Heart right ventricle (tissue), 16 donors: ENCODE results near the gene COL5A1. TPM values are rescaled to one million over a fixed set of nuclear protein-coding genes. Genes with fewer than 3 reads are reported as not detected.

Source experiments
- ATAC-seq, 8 donors: fragments of 200-7000 bp; cut with Tn5 transposase; one replicate each; pipeline ENCODE4 v1.9.1; 2020; ENCODE audit warnings: mild to moderate bottlenecking in 8 of 8, moderate library complexity in 8 of 8, moderate number of reproducible peaks in 1 of 8
- DNase-seq, 2 donors: peaks; one replicate each; pipeline ENCODE4 v3.0.0-alpha.2; 2020
- H3K27ac ChIP-seq, 10 donors: fragments of 200-600 bp; sonication (generic) in 2 of 10; one replicate each; pipeline versions ENCODE4 v1.5.0 to v1.8.0; 2020 to 2022; ENCODE audit warnings: mild to moderate bottlenecking in 3 of 10
- H3K27me3 ChIP-seq, 7 donors: fragments of 200-600 bp; one replicate each; pipeline ENCODE4 v1.8.0; 2021 to 2022; ENCODE audit warnings: mild to moderate bottlenecking in 2 of 7
- H3K36me3 ChIP-seq, 9 donors: fragments of 200-600 bp; sonication (generic) in 1 of 9; one replicate each; pipeline versions ENCODE4 v1.5.0 to v1.8.0; 2020 to 2022; ENCODE audit warnings: mild to moderate bottlenecking in 2 of 9
- H3K4me1 ChIP-seq, 9 donors: fragments of 200-600 bp; sonication (generic) in 1 of 9; one replicate each; pipeline versions ENCODE4 v1.5.0 to v1.8.0; 2020 to 2022; ENCODE audit warnings: mild to moderate bottlenecking in 4 of 9
- H3K4me3 ChIP-seq, 10 donors: fragments of 200-600 bp; sonication (generic) in 2 of 10; one replicate each; pipeline versions ENCODE4 v1.5.0 to v1.8.0; 2020 to 2022; ENCODE audit warnings: mild to moderate bottlenecking in 7 of 10, moderate library complexity in 2 of 10
- H3K9me3 ChIP-seq, 11 donors: fragments of 200-600 bp in 10 of 11; sonication (generic) in 2 of 11; one replicate each; pipeline versions ENCODE4 v1.5.0 to v1.8.0; 2013 to 2022; ENCODE audit warnings: mild to moderate bottlenecking in 2 of 11, control low read depth in 1 of 11, moderate library complexity in 1 of 11
- WGBS, 2 donors: extraction: QIAGEN DNeasy Blood & Tissue Kit; methylation state at CpG; one replicate each; pipeline ENCODE4 v1.1.7; 2013; ENCODE audit warnings: inconsistent platforms in 1 of 2; 5-methylcytosine and 5-hydroxymethylcytosine counted together
- intact Hi-C, 10 donors: fragments of 100-400 bp; cut with DNase I; formaldehyde crosslinking; loops; one replicate each; pipeline versions ENCODE4 v1.11.1 to v1.14.2; 2022
- polyA plus RNA-seq, 2 donors: library from polyadenylated mRNA; stranded (reverse); fragments of 200-250 nt; gene quantifications; one replicate each; pipeline ENCODE4 v1.2.3, GENCODE V29; 2013
- total RNA-seq, 10 donors: library from RNA; stranded (reverse); fragmentation: NEBNext Ultra II Directional in 3 of 10; extraction: Animal tissue kit (Norgen Biotek cat#: 25700) in 3 of 10; gene quantifications; one replicate each; pipeline versions ENCODE4 v1.2.1 to v1.2.4, GENCODE V29; 2021 to 2023
- TF ChIP-seq, protein P1 (sequence below), 9 donors: fragments of 200-600 bp; sonication (generic) in 2 of 9; IDR thresholded peaks; one replicate each; pipeline versions ENCODE4 v1.5.0 to v1.8.0; 2021 to 2022; ENCODE audit warnings: antibody characterized with exemption in 9 of 9, mild to moderate bottlenecking in 5 of 9, moderate library complexity in 1 of 9
- donor health status: Arrhythmogenic right ventricular cardiomyopathy.
- donor health status: ischemic (EF 13 %, LVEDD 7.1; RV severe dilation, severe dysfunction).
- donor health status: healthy with polysubstance abuse.
- donor health status: DM: no; HTN: yes; CAD: no.
- donor health status: DM: no; HTN: no; CAD: no.
- donor health status: ischemic (EF 25% LVEDD 6.9; RV normal size, moderate dysfunction).
- donor health status: ischemic (EF 25% LVEDD 5.7; RV mildly dilated, moderate dysfunction).
- donor health status: healthy.
- donor health status: DM: yes; HTN: yes; CAD: no.
- donor health status: Ischemic cardiomyopathy.
- donor health status: ischemic (EF 35%, LVEDD 5.7; RV mildly dilated, moderate dysfunction).
- donor health status: nonischemic (EF 11% LVEDD 7.7; RV severe dilation, severe dysfunction).
- donor health status: DM: yes; HTN: yes; CAD: no.
- donor health status: PGD.
- donor health status: ischemic (EF 29% LVEDD 5.4; RV normal size, mild dysfunction).
- donor health status: nonischemic (EF 23%, LVEDD 6.1; RV moderate dilation, normal function).

Gene COL5A1
- total and polyA plus RNA-seq, 12 donors = 8.1 to 60.0 (median 13.3) TPM

DNA sequence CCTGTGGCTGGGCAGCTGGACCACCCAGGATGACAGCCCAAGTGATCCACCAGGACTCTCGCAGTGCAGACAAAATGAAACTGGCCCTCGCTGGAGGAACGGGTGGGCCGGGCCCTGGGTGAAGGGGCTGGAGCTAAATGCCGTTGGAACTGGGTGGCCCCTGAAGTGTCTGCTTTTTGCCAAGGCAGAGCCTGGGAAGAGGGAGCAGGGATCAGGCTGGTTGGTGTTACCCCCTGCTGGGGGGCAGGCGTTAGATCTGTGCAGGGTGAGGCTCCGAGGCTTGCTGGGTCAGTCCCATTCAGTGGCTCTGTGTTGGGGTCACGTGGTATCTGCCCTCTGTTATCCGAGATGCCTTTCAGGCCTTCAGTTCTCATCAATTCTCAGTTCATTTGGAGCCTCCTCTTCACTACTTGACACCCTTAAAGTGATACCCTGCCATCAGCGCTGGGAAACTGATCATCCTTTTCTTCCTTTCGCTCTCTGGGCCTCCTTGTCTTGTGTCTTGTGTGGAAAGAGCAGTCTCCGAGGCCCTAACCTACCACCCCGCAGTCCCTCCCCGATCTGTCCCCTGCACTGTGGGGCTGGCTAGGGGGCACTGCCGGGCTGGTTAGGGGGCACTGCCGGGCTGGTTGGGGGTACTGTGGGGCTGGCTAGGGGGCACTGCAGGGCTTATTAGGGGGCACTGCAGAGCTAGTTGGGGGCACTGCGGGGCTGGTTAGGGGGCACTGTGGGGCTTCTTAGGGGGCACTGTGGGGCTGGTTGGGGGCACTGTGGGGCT is 37.3 kb downstream of the COL5A1 start:
- WGBS, 2 donors = 77 to 85% methylated on average over 17 of the region's 17 CpGs
- H3K27ac ChIP-seq = no peak overlapping the region
- H3K27me3 ChIP-seq = no peaks in the 10 kb centered on the region
- H3K4me3 ChIP-seq = no peak overlapping the region
- intact Hi-C loops = no loop called here
- H3K36me3 ChIP-seq = no peaks in the 10 kb centered on the region
- H3K4me1 ChIP-seq = peaks cover 6 to 34% (median 20%) of the 10 kb centered on the region in 9 donors
- peaks cover 0 to 14% (median 0%) of the 10 kb centered on the region in 11 donors for H3K9me3 ChIP-seq
- TF ChIP-seq, protein P1, sequence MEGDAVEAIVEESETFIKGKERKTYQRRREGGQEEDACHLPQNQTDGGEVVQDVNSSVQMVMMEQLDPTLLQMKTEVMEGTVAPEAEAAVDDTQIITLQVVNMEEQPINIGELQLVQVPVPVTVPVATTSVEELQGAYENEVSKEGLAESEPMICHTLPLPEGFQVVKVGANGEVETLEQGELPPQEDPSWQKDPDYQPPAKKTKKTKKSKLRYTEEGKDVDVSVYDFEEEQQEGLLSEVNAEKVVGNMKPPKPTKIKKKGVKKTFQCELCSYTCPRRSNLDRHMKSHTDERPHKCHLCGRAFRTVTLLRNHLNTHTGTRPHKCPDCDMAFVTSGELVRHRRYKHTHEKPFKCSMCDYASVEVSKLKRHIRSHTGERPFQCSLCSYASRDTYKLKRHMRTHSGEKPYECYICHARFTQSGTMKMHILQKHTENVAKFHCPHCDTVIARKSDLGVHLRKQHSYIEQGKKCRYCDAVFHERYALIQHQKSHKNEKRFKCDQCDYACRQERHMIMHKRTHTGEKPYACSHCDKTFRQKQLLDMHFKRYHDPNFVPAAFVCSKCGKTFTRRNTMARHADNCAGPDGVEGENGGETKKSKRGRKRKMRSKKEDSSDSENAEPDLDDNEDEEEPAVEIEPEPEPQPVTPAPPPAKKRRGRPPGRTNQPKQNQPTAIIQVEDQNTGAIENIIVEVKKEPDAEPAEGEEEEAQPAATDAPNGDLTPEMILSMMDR (IDR thresholded peaks at IDR 0.05) = no peak
- DNase-seq (no peak), ATAC-seq (no peak)

DNA sequence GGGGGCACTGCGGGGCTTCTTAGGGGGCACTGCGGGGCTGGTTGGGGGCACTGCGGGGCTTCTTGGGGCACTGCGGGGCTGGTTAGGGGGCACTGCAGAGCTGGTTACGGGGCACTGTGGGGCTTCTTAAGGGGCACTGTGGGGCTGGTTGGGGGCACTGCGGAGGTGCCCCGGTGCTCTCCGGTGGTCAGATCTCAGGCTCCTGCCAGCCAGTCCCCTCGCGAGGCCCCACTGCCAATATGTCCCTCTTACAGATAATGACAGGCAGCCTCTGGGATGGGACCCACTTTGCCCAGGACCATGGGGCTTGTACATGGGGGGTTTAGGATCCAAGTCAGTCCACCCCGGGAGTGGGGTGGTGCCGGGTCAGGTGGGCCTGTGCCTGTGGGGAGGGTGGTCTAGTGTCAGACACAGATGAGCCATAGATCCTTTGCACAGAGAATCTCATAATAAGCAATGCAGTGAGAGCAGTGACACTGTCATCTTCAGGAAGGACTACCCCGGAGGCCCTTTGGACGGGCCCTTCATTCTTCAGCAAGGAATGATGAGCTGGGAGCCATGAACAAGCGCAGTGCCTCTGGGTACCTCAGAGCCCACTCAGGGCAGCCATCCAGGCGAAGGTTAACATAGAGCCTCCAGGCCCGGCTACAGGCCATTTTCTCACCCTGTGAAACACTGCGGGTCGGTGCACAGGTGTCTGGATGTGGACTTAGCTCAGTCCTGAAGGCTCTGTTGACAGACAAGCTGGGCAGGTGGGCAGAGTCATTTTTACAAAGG is 38.2 kb downstream of the COL5A1 start:
- H3K4me1 ChIP-seq = peaks cover 6 to 34% (median 20%) of the 10 kb centered on the region in 9 donors
- no peaks in the 10 kb centered on the region for H3K27me3 ChIP-seq
- H3K9me3 ChIP-seq = peaks cover 0 to 14% (median 0%) of the 10 kb centered on the region in 11 donors
- no peak for DNase-seq
- H3K36me3 ChIP-seq = no peaks in the 10 kb centered on the region
- TF ChIP-seq, protein P1 (IDR thresholded peaks at IDR 0.05) = no peak
- WGBS, 2 donors = 92 to 93% methylated on average over 19 of the region's 19 CpGs
- intact Hi-C loops = no loop called here
- H3K4me3 ChIP-seq = no peak overlapping the region
- H3K27ac ChIP-seq = no peak overlapping the region
- ATAC-seq = no peak

DNA sequence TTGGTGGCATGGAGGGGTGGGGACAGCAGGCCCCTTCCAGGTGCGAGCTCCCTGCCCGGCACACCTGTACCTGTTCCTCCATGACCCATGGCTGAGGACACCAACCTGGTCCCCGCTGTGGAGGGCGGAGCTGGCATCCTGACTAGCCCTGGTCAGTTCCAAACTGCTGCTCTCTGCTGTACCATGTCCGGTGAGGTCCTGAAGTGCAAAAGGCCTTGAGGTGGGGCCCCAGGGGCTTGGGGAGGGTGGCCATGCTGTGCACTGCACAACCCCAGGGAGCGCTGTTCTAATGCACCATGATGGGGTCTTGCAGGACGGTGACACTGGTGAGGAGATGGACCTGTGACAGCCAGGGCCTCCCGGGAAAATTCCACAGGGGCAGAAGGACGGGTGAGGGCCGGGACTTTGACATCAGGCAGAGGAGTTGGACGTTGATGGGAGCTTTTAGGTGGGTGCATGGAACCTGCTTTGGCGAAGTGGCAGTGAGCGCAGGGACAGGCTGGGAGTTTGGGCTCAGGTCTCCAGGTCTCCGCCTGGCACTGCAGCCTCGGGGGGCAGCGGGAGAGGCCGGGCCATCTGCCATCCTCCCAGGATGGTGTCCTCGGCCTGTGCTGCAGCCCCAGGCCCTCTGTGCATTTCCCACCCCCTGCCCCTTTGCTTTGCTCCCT is 38.9 kb downstream of the COL5A1 start:
- peak overlapping the region in 1 of 10 donors; percentile 51 for H3K27ac ChIP-seq
- intact Hi-C loops = no loop called here
- DNase-seq (no peak), ATAC-seq (no peak)
- WGBS, 2 donors = 76 to 80% methylated on average over 18 of the region's 18 CpGs
- H3K4me1 ChIP-seq = peaks cover 6 to 34% (median 20%) of the 10 kb centered on the region in 9 donors
- no peak overlapping the region for H3K4me3 ChIP-seq
- TF ChIP-seq, protein P1 (IDR thresholded peaks at IDR 0.05) = no peak
- H3K36me3 ChIP-seq = no peaks in the 10 kb centered on the region
- H3K27me3 ChIP-seq = no peaks in the 10 kb centered on the region
- H3K9me3 ChIP-seq = peaks cover 0 to 7% (median 0%) of the 10 kb centered on the region in 11 donors

DNA sequence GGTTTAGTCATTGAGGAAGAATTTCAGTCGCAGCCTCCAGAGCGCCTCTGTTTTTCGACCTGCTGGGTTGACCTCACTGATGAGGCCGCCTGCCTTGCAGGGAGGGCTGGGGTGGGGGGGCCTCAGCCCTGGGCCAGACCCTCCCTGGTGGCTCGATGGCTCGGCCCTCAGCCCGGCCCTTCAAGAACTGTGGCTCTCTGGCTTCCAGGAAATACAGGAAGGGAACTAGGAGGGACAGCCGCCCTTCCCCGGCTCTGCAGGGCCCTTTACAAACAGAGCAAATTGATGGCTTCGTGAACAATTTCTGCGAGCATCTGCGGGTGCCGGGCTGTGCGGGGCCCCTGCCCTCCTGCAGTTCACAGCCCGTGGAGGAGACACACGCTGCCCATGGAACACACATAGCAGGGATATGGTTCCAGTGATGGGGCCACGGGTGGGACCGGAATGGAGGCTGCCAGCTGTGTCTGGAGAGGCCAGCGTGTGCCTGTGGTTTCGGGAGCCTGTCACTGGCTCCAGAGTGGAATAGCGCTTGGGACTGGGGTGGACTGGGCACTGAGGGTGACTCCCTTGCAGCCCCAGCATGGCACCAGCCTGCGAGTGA is 39.6 kb downstream of the COL5A1 start:
- H3K4me3 ChIP-seq = no peak overlapping the region
- intact Hi-C loops = no loop called here
- H3K27ac ChIP-seq = peak overlapping the region in 5 of 10 donors; percentile 3 to 51 (median 23)
- 47 to 60% methylated on average over 22 of the region's 22 CpGs for WGBS, 2 donors
- no peaks in the 10 kb centered on the region for H3K36me3 ChIP-seq
- no peaks in the 10 kb centered on the region for H3K27me3 ChIP-seq
- peaks cover 0 to under 1% (median 0%) of the 10 kb centered on the region in 11 donors for H3K9me3 ChIP-seq
- peaks cover 6 to 34% (median 20%) of the 10 kb centered on the region in 9 donors for H3K4me1 ChIP-seq
- ATAC-seq (peak in 6 of 8 donors; percentile 15 to 64 (median 42)), DNase-seq (no peak)
- TF ChIP-seq, protein P1 (IDR thresholded peaks at IDR 0.05) = no peak
